Activated CD8-positive, alpha-beta T cell treated with anti-CD3 and anti-CD28 coated beads for 36 hours (primary cell): ENCODE data around the gene SAP130. TPM values are rescaled to one million over a fixed set of nuclear protein-coding genes. Genes with fewer than 3 reads are reported as not detected.

ENCODE experiments used
- ATAC-seq: fragments of 200-7000 bp; cut with Tn5 transposase; one replicate; pipeline ENCODE4 v1.10.0; 2021; ENCODE audit warnings: mild to moderate bottlenecking, moderate library complexity
- CTCF ChIA-PET: fragments of 350-600 bp; sonication (Branson Sonifier 250); formaldehyde crosslinking; loops from one replicate; lab custom pipeline; 2021; ENCODE audit warnings: antibody characterized with exemption; lab: Charles Lee
- POLR2A ChIA-PET: fragments of 350-600 bp; sonication (Branson Sonifier 250); formaldehyde crosslinking; loops from one replicate; lab custom pipeline; 2021; ENCODE audit warnings: antibody characterized with exemption; lab: Charles Lee
- DNase-seq: peaks from one replicate; pipeline ENCODE4 v3.0.0-alpha.2; 2020
- H3K27ac Mint-ChIP-seq: one replicate; pipeline ENCODE4 v1.8.0; 2021; ENCODE audit warnings: mild to moderate bottlenecking, mixed read lengths
- H3K27me3 Mint-ChIP-seq: one replicate; pipeline ENCODE4 v1.8.0; 2021; ENCODE audit warnings: mixed read lengths
- H3K36me3 Mint-ChIP-seq: one replicate; pipeline ENCODE4 v1.8.0; 2021; ENCODE audit warnings: low read depth, mixed read lengths
- H3K4me1 Mint-ChIP-seq: one replicate; pipeline ENCODE4 v1.8.0; 2021; ENCODE audit warnings: low read depth, mixed read lengths
- H3K4me3 Mint-ChIP-seq: one replicate; pipeline ENCODE4 v1.8.0; 2021; ENCODE audit warnings: mild to moderate bottlenecking, moderate library complexity, mixed read lengths
- H3K9me3 Mint-ChIP-seq: one replicate; pipeline ENCODE4 v1.8.0; 2021; ENCODE audit warnings: mixed read lengths
- intact Hi-C: fragments of 100-400 bp; cut with micrococcal nuclease; formaldehyde crosslinking; loops from one replicate; pipeline ENCODE4 v1.10.0; 2022
- total RNA-seq, 2 experiments: library from RNA; stranded (reverse); gene quantifications; one replicate each; pipeline ENCODE4 v1.2.3, GENCODE V29; 2021
- TF ChIP-seq, protein P1 (sequence below): fragments of 200-600 bp; IDR thresholded peaks from one replicate; pipeline ENCODE4 v1.8.0; 2022; ENCODE audit warnings: antibody characterized with exemption, mild to moderate bottlenecking

The SAP130 gene
- total RNA-seq, 2 experiments from 2014 or later, result 24.4 to 31.9 TPM

DNA sequence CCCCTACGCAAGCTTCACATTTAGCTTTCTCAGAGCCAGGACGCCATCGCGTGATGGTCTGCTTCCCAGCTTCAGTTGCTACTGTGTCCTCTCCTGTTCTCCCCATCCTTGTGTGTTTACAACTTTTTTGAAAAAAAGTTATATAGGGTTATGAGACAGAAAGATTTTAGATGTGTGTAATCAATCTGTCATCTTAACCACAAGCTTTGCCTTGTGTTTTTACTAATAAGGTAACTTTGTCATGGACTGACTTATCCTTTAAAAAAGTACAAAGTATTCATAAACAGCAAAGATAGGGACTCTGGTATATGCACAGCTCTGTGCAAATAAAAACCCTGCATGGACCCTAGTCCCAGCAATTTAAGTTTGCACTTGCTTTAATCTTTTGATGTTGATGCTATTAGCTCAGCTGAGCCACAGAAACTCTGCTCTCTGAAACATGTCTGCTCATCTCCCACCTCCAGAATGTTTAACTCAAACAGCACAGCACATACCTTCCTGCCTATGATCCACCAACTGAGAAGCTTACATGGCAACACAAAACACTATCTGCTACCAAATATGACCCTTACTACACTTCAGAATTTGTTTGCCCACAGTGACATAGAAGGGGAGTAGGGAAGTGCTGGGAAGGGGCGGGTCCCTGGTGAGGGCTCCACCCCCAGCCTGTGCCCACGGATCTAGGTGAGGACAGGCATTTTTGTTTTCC lies 42.7 kb downstream of the SAP130 start:
- ChIA-PET CTCF (no interaction called here), POLR2A (no interaction called here)
- Mint-ChIP-seq H3K36me3 (peaks cover 38% of the 10 kb centered on the region), H3K4me3 (no peak overlapping the region), H3K27ac (no peak overlapping the region), H3K27me3 (no peaks in the 10 kb centered on the region), H3K4me1 (no peaks in the 10 kb centered on the region), H3K9me3 (no peaks in the 10 kb centered on the region)
- ATAC-seq, result no peak
- DNase-seq, result no peak
- intact Hi-C loops, result no loop called here
- TF ChIP-seq, protein P1, sequence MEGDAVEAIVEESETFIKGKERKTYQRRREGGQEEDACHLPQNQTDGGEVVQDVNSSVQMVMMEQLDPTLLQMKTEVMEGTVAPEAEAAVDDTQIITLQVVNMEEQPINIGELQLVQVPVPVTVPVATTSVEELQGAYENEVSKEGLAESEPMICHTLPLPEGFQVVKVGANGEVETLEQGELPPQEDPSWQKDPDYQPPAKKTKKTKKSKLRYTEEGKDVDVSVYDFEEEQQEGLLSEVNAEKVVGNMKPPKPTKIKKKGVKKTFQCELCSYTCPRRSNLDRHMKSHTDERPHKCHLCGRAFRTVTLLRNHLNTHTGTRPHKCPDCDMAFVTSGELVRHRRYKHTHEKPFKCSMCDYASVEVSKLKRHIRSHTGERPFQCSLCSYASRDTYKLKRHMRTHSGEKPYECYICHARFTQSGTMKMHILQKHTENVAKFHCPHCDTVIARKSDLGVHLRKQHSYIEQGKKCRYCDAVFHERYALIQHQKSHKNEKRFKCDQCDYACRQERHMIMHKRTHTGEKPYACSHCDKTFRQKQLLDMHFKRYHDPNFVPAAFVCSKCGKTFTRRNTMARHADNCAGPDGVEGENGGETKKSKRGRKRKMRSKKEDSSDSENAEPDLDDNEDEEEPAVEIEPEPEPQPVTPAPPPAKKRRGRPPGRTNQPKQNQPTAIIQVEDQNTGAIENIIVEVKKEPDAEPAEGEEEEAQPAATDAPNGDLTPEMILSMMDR, result no peak

DNA sequence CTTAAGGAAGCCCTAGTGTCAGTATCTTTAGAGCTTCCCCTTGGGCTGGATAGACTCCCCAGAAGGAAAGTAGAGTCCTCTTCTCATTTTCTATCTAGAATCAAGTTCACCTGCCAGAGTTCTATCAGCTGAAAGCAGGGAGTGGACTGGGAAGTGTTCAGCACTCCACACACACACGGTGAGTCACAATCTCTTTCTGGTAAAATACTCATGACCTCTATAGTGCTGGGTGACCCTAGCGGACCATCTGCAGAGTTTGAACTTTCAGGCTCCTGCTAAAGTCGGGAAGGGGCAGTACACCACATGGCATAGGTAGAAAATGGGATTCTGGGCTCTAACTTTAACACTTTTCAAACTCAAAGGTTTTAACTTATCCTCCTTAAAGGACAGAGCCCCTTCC lies 43.3 kb downstream of the SAP130 start:
- Mint-ChIP-seq H3K27me3 (no peaks in the 10 kb centered on the region), H3K9me3 (no peaks in the 10 kb centered on the region), H3K4me1 (no peaks in the 10 kb centered on the region), H3K27ac (no peak overlapping the region), H3K36me3 (peaks cover 37% of the 10 kb centered on the region), H3K4me3 (no peak overlapping the region)
- POLR2A ChIA-PET, result no interaction called here
- ATAC-seq, result no peak
- DNase-seq, result no peak
- intact Hi-C loops, result no loop called here
- CTCF ChIA-PET, result no interaction called here
- TF ChIP-seq, protein P1, result no peak

DNA sequence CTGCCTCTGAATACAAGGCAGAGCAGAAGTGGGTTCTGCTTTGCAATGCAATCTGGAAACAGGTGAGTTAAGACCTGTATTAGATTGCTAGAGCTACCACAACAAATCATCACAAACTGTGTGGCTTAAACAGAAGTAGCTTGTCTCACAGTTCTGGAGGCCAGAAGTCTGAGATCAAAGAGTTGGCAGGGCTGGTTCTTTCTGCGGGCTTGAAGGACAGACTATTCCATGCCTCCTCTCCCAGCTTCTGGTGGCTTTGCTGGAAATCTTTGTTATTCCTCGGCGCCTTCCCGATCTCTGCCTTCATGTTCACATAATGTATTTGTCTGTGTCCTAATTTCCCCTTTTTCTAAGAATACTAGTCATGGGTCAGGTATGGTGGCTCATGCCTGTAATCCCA lies 58.4 kb downstream of the SAP130 start:
- no peak overlapping the region for H3K4me3 Mint-ChIP-seq
- H3K27ac Mint-ChIP-seq, result no peak overlapping the region
- ATAC-seq, result no peak
- H3K27me3 Mint-ChIP-seq, result no peaks in the 10 kb centered on the region
- peaks cover 11% of the 10 kb centered on the region for H3K36me3 Mint-ChIP-seq
- no peaks in the 10 kb centered on the region for H3K9me3 Mint-ChIP-seq
- TF ChIP-seq, protein P1, result no peak
- ChIA-PET POLR2A (no interaction called here), CTCF (no interaction called here)
- H3K4me1 Mint-ChIP-seq, result no peaks in the 10 kb centered on the region
- intact Hi-C loops, result no loop called here
- DNase-seq, result no peak

DNA sequence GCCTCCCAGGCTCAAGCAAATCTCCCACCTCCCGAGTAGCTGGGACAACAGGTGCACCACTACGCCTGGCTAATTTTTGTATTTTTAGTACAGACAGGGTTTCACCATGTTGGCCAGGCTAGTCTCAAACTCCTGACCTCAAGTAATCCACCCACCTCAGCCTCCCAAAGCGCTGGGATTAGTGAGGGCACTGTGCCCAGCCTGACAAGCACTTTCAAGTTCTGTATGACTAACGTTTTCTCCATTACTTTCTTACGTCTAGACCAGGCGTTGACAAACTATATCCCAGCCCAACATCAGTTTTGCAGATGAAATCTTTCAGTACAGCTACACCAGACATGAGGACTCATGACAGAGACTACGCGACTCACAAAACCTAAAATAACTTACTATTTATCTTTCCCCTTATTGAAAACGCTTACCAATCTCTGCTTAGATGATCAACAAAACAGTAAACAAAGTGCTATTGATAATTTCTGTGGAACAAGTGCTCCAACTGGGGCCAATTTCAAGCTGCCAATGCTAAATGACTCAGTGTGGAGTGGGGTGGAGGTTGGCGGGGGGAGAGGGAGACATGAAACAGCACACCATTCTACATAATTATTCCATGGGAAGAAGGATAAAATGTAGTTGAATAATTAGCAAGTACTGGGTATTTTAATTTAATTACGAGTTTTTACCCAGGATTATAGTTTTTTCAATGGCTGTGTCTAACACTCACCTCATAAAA lies 59.1 kb downstream of the SAP130 start:
- intact Hi-C loops, result no loop called here
- no peak overlapping the region for H3K4me3 Mint-ChIP-seq
- DNase-seq, result no peak
- ATAC-seq, result no peak
- no peaks in the 10 kb centered on the region for H3K27me3 Mint-ChIP-seq
- peaks cover 15% of the 10 kb centered on the region for H3K36me3 Mint-ChIP-seq
- POLR2A ChIA-PET, result no interaction called here
- CTCF ChIA-PET, result no interaction called here
- no peaks in the 10 kb centered on the region for H3K9me3 Mint-ChIP-seq
- no peak overlapping the region for H3K27ac Mint-ChIP-seq
- TF ChIP-seq, protein P1, result no peak
- H3K4me1 Mint-ChIP-seq, result no peaks in the 10 kb centered on the region

DNA sequence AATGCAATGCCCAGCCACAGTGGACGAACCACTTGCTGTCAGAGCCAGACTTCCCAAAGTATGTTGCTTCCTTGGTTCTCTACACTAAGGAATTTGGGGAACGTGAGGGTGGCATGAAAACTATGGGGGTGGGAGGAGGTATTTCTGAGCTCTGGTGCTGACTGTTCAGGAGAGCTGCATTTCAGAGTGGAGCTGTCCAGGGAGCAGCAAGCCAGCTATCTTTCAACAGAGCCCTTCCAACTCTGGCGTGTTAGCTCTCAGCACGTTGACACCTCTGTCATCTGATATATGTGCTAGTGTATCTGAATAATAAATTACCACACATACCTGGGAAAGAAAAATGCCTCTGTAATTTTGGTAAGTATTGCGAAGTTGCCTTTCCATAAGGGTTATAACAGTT lies 66.1 kb downstream of the SAP130 start:
- no peak overlapping the region for H3K27ac Mint-ChIP-seq
- POLR2A ChIA-PET, result no interaction called here
- DNase-seq (no peak), ATAC-seq (no peak)
- TF ChIP-seq, protein P1, result no peak
- H3K4me3 Mint-ChIP-seq, result no peak overlapping the region
- intact Hi-C loops, result no loop called here
- no peaks in the 10 kb centered on the region for H3K27me3 Mint-ChIP-seq
- no peaks in the 10 kb centered on the region for H3K9me3 Mint-ChIP-seq
- no peaks in the 10 kb centered on the region for H3K4me1 Mint-ChIP-seq
- CTCF ChIA-PET, result interaction anchor here (0.9 kb wide), 1 partner anchor 18 kb away, joined by 3 read pairs; no protein-coding TSS in a partner anchor
- peaks cover 31% of the 10 kb centered on the region for H3K36me3 Mint-ChIP-seq
